HG02970 (cell line): Measurements from ENCODE around the gene ZNF593OS.

Source experiments
- ATAC-seq: cut with Tn5 transposase; IDR thresholded peaks from one replicate; pipeline ENCODE4 v1.9.1; 2021; ENCODE audit warnings: mild to moderate bottlenecking, moderate library complexity, moderate number of reproducible peaks; ENCODE audit not compliant: unreplicated experiment, low FRiP score

The ZNF593OS gene

GRCh38 chr1:26171084-26172072 lies at the start of gene ZNF593OS:
Gene ZNF593OS, minus strand, starts transcription at chr1:26171832. Its CDS starts 171 bp downstream, at chr1:26171661.
- no peak for ATAC-seq

- ATAC-seq, result no peak
Measured at GRCh38 chr1:26221094-26221493, 49.5 kb upstream of the ZNF593OS start.

- no peak for ATAC-seq
Measured at GRCh38 chr1:26220199-26220912, 48.7 kb upstream of the ZNF593OS start.

GRCh38 chr1:26218906-26219494 lies 47.4 kb upstream of the ZNF593OS start:
- no peak for ATAC-seq

- ATAC-seq, result no peak
Measured at GRCh38 chr1:26215246-26215645, 43.6 kb upstream of the ZNF593OS start.

- ATAC-seq, result no peak
Measured at GRCh38 chr1:26213335-26213905, 41.8 kb upstream of the ZNF593OS start.

GRCh38 chr1:26212726-26213125 lies 41.1 kb upstream of the ZNF593OS start:
- ATAC-seq, result no peak

GRCh38 chr1:26210147-26210870 lies 38.7 kb upstream of the ZNF593OS start:
- ATAC-seq, result no peak

- ATAC-seq, result no peak
Measured at GRCh38 chr1:26203642-26204318, 32.1 kb upstream of the ZNF593OS start.

GRCh38 chr1:26200413-26200812 lies 28.8 kb upstream of the ZNF593OS start:
- no peak for ATAC-seq

- ATAC-seq, result no peak
Measured at GRCh38 chr1:26197813-26198212, 26.2 kb upstream of the ZNF593OS start.

- no peak for ATAC-seq
Measured at GRCh38 chr1:26197301-26197700, 25.7 kb upstream of the ZNF593OS start.

GRCh38 chr1:26195805-26196204 lies 24.2 kb upstream of the ZNF593OS start:
- no peak for ATAC-seq

GRCh38 chr1:26191739-26192138 lies 20.1 kb upstream of the ZNF593OS start:
- ATAC-seq, result no peak

GRCh38 chr1:26190373-26190987 lies 18.8 kb upstream of the ZNF593OS start, which contains the start of gene CATSPER4:
Gene CATSPER4, plus strand, starts transcription at chr1:26190602. Its CDS starts 26 bp downstream, at chr1:26190628.
- no peak for ATAC-seq

GRCh38 chr1:26189751-26190275 lies 18.2 kb upstream of the ZNF593OS start:
- ATAC-seq, result no peak

GRCh38 chr1:26189331-26189730 lies 17.7 kb upstream of the ZNF593OS start:
- ATAC-seq, result no peak

GRCh38 chr1:26188477-26188876 lies 16.8 kb upstream of the ZNF593OS start:
- ATAC-seq, result no peak

- ATAC-seq, result no peak
Measured at GRCh38 chr1:26187882-26188281, 16.2 kb upstream of the ZNF593OS start.
